OCI-LY1 (cell line): ENCODE data around the gene GRM3.

Source experiments
- H2AFZ ChIP-seq: fragments of 200-600 bp; sonication (generic), shearing (Covaris generic); 2 replicates; pipeline ENCODE4 v1.6.0; 2014; ENCODE audit warnings: antibody characterized with exemption, mild to moderate bottlenecking, low read length
- H3F3A ChIP-seq: fragments of 200-600 bp; sonication (generic), shearing (Covaris generic); 2 replicates; pipeline ENCODE4 v1.6.0; 2014; ENCODE audit warnings: mild to moderate bottlenecking, antibody characterized with exemption, low read length, moderate library complexity; ENCODE audit not compliant: insufficient read depth
- H3K27ac ChIP-seq: fragments of 200-600 bp; sonication (generic); 2 replicates; pipeline ENCODE4 v1.5.1; 2014; ENCODE audit warnings: low read length, mixed run types, mild to moderate bottlenecking, low read depth; ENCODE audit not compliant: poor library complexity, severe bottlenecking
- H3K27me3 ChIP-seq: fragments of 200-600 bp; sonication (generic); 2 replicates; pipeline ENCODE4 v1.6.0; 2014; ENCODE audit warnings: antibody characterized with exemption, mild to moderate bottlenecking, low read length, moderate library complexity; ENCODE audit not compliant: insufficient read depth
- H3K36me3 ChIP-seq: fragments of 200-600 bp; sonication (generic); 2 replicates; pipeline ENCODE4 v1.6.1; 2014; ENCODE audit warnings: mild to moderate bottlenecking, antibody characterized with exemption, low read length, moderate library complexity, mixed read lengths; ENCODE audit not compliant: insufficient read depth
- H3K4me1 ChIP-seq: fragments of 200-600 bp; sonication (generic); 2 replicates; pipeline ENCODE4 v1.5.1; 2014; ENCODE audit warnings: mild to moderate bottlenecking, low read length, moderate library complexity; ENCODE audit not compliant: insufficient read depth, severe bottlenecking
- H3K4me2 ChIP-seq: fragments of 200-600 bp; sonication (generic), shearing (Covaris generic); 2 replicates; pipeline ENCODE4 v1.6.1; 2014; ENCODE audit warnings: low read length
- H3K4me3 ChIP-seq: fragments of 200-600 bp; sonication (generic); 2 replicates; pipeline ENCODE4 v1.5.1; 2014; ENCODE audit warnings: low read length, low read depth, mild to moderate bottlenecking, mixed read lengths; ENCODE audit not compliant: poor library complexity, severe bottlenecking
- H3K79me2 ChIP-seq: fragments of 200-600 bp; shearing (Covaris generic); 2 replicates; pipeline ENCODE4 v1.6.1; 2016; ENCODE audit warnings: mixed run types, low read length, mixed read lengths; ENCODE audit not compliant: insufficient read depth
- H3K9ac ChIP-seq: fragments of 200-600 bp; sonication (generic), shearing (Covaris generic); 2 replicates; pipeline ENCODE4 v1.6.1; 2014; ENCODE audit warnings: mild to moderate bottlenecking, low read length, mixed read lengths
- H3K9me2 ChIP-seq: fragments of 200-600 bp; sonication (generic), shearing (Covaris generic); 2 replicates; pipeline ENCODE4 v1.6.1; 2014; ENCODE audit warnings: low read depth, mild to moderate bottlenecking, low read length, mixed read lengths
- H3K9me3 ChIP-seq: fragments of 200-600 bp; shearing (Covaris generic); 2 replicates; pipeline ENCODE4 v1.6.1; 2014; ENCODE audit warnings: low read length, mixed read lengths
- H4K20me1 ChIP-seq: fragments of 200-600 bp; sonication (generic), shearing (Covaris generic); 2 replicates; pipeline ENCODE4 v1.6.0; 2016; ENCODE audit warnings: mild to moderate bottlenecking, low read length; ENCODE audit not compliant: insufficient read depth
- EZH2 ChIP-seq: fragments of 200-600 bp; sonication (generic), shearing (Covaris generic); IDR thresholded peaks from 2 replicates; pipeline ENCODE4 v1.8.0; 2017; ENCODE audit warnings: borderline replicate concordance, mixed run types, mild to moderate bottlenecking, antibody characterized with exemption, low read length, moderate library complexity, mixed read lengths
- TF ChIP-seq, protein P1 (sequence below): fragments of 200-600 bp; sonication (generic), shearing (Covaris generic); IDR thresholded peaks from 2 replicates; pipeline ENCODE4 v1.5.1; 2017; ENCODE audit warnings: mild to moderate bottlenecking, antibody characterized with exemption, low read length, moderate library complexity, mixed read lengths

GRM3 gene

DNA sequence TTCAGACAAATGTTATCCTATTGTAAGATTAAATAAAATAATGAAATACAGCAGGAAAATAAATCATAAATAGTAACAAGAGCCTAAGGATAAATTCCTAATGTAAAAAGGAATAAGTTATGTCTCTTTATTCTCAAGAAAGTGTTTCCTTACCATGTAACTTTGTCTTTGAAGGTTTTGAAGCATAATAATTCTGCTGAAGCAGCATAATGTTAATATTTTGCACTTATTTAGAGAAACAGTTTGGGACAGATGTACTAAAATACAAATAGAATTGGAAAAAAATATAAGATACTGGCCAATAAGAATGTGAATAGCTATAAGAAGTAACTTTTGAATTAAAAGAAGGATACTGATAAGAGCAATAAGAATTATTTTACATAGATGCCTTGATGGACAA lies 45.7 kb downstream of the GRM3 start:
- Histone ChIP-seq H4K20me1 (no peaks in the 10 kb centered on the region), H3K4me3 (no peak overlapping the region), H3K27me3 (no peaks in the 10 kb centered on the region), H3K9ac (no peak overlapping the region), H3K79me2 (no peaks in the 10 kb centered on the region), H3K9me3 (no peaks in the 10 kb centered on the region), H3K27ac (no peak overlapping the region), H3K9me2 (no peaks in the 10 kb centered on the region), H3K4me2 (no peak overlapping the region), H2AFZ (no peak overlapping the region), H3K36me3 (no peaks in the 10 kb centered on the region), H3K4me1 (no peaks in the 10 kb centered on the region), H3F3A (no peaks in the 10 kb centered on the region)
- TF ChIP-seq EZH2, result no peak

DNA sequence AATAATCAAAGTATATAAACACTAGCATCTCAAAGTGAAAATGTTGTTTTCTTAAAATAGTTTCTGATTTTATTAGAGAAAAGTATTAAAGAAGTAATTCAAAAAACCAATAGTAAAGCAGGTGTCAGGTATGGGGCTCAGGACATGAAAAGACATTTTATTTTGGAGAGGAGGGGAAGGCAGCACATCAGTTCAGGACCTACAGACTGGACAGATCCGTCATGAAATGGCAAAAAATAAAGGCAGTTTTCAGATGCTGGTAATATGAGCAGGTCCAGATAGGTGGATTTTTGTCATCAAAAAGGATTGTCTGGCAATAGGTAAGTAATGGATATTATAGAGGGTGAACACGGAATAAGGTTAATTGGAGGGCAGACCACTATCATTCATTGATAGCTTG lies 49.0 kb downstream of the GRM3 start:
- Histone ChIP-seq H3K79me2 (no peaks in the 10 kb centered on the region), H3K36me3 (no peaks in the 10 kb centered on the region), H2AFZ (no peak overlapping the region), H3K4me2 (no peak overlapping the region), H4K20me1 (no peaks in the 10 kb centered on the region), H3K27me3 (no peaks in the 10 kb centered on the region), H3K9me3 (no peaks in the 10 kb centered on the region), H3K9ac (no peak overlapping the region), H3K9me2 (no peaks in the 10 kb centered on the region), H3K4me1 (no peaks in the 10 kb centered on the region), H3F3A (no peaks in the 10 kb centered on the region), H3K4me3 (no peak overlapping the region), H3K27ac (no peak overlapping the region)
- TF ChIP-seq EZH2, result no peak
- TF ChIP-seq, protein P1, sequence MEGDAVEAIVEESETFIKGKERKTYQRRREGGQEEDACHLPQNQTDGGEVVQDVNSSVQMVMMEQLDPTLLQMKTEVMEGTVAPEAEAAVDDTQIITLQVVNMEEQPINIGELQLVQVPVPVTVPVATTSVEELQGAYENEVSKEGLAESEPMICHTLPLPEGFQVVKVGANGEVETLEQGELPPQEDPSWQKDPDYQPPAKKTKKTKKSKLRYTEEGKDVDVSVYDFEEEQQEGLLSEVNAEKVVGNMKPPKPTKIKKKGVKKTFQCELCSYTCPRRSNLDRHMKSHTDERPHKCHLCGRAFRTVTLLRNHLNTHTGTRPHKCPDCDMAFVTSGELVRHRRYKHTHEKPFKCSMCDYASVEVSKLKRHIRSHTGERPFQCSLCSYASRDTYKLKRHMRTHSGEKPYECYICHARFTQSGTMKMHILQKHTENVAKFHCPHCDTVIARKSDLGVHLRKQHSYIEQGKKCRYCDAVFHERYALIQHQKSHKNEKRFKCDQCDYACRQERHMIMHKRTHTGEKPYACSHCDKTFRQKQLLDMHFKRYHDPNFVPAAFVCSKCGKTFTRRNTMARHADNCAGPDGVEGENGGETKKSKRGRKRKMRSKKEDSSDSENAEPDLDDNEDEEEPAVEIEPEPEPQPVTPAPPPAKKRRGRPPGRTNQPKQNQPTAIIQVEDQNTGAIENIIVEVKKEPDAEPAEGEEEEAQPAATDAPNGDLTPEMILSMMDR, result no peak

DNA sequence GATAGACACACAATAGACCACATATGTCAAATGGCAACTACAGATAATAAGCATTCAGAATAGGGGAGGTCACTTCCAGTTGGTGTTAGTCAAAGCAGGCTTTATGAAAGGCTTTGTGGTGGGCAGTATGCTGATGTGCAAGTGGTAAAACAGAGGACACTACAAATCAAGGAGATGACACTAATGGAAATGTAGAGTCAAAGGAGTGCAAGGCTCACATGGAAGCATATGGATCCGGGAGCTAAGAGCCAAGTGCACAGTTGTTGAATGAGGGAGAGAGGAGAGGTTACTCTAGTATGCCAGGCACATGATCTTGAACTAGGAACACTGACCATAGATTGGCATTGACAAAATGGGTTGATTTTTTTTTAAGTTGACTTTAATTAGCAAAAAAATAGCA lies 62.7 kb downstream of the GRM3 start:
- H3K36me3 ChIP-seq, result no peaks in the 10 kb centered on the region
- no peaks in the 10 kb centered on the region for H3K79me2 ChIP-seq
- H3K4me3 ChIP-seq, result no peak overlapping the region
- no peaks in the 10 kb centered on the region for H3F3A ChIP-seq
- no peak overlapping the region for H3K4me2 ChIP-seq
- H3K9me2 ChIP-seq, result no peaks in the 10 kb centered on the region
- no peak overlapping the region for H2AFZ ChIP-seq
- TF ChIP-seq EZH2, result no peak
- TF ChIP-seq, protein P1, result no peak
- peaks cover 3% of the 10 kb centered on the region; the same call in 1 of the 2 replicates for H4K20me1 ChIP-seq
- H3K4me1 ChIP-seq, result no peaks in the 10 kb centered on the region
- no peak overlapping the region for H3K9ac ChIP-seq
- H3K9me3 ChIP-seq, result no peaks in the 10 kb centered on the region
- H3K27ac ChIP-seq, result no peak overlapping the region
- no peaks in the 10 kb centered on the region for H3K27me3 ChIP-seq

DNA sequence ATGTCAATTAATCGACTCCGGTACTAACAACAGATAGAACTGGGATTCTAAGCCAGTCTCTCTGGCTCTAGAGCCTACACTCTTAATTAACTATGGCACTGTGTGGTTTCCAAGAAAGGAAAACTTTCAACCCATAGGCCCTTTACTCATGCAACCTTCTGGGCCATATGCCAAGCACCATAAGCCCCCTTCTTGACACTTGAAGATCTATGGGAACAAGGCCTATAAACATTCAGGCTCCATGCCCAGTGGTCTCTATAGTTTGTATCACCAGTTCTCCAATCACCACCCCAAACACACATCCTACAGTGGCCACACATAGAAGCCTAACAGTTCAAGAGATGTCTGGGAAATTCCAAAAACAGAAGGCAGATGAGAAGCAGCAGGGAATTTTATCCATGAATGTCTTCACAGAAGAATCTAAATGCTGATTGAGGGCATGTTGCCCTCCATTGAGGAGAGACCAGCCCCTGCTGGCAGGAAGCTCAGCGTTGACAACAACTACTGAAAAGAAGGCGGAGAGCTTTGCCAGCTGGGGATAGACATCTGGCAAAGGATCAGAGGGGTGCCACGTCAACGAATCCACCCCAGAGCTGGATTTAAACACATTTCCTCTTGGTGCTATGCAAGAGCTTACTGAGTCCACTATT lies 64.4 kb downstream of the GRM3 start:
- Histone ChIP-seq H3K9ac (no peak overlapping the region), H3K4me2 (no peak overlapping the region), H3K27ac (no peak overlapping the region), H4K20me1 (peaks cover 3% of the 10 kb centered on the region; the same call in 1 of the 2 replicates), H3K27me3 (no peaks in the 10 kb centered on the region), H3K9me2 (no peaks in the 10 kb centered on the region), H3K9me3 (no peaks in the 10 kb centered on the region), H3K4me3 (no peak overlapping the region), H3K36me3 (no peaks in the 10 kb centered on the region), H2AFZ (no peak overlapping the region), H3F3A (no peaks in the 10 kb centered on the region), H3K4me1 (no peaks in the 10 kb centered on the region), H3K79me2 (no peaks in the 10 kb centered on the region)
- TF ChIP-seq, protein P1, result no peak
- TF ChIP-seq EZH2, result no peak
